HepG2 (cell line): ENCODE data around the gene EPN3. TPM values are rescaled to one million over a fixed set of nuclear protein-coding genes. Genes with fewer than 3 reads are reported as not detected.

ENCODE experiments used
- ARNTL ChIP-seq: sonication (generic); formaldehyde crosslinking; IDR thresholded peaks from 2 replicates; pipeline ENCODE4 v1.4.0; 2020; ENCODE audit warnings: mild to moderate bottlenecking, missing genetic modification reagents
- FOSL2 ChIP-seq: sonication (generic); formaldehyde crosslinking; IDR thresholded peaks from 2 replicates; pipeline ENCODE4 v1.4.0; 2020; ENCODE audit warnings: missing genetic modification reagents
- HDAC2 ChIP-seq: sonication (generic); formaldehyde crosslinking; IDR thresholded peaks from 2 replicates; pipeline ENCODE4 v1.4.0; 2020; ENCODE audit warnings: missing genetic modification reagents
- HMGXB4 ChIP-seq, 2 experiments: sonication (generic) in 1 of 2; formaldehyde crosslinking in 1 of 2; IDR thresholded peaks; 2 replicates each; pipeline versions ENCODE4 v1.4.0 to v1.6.1; 2018 to 2020; ENCODE audit warnings: missing genetic modification reagents in 2 of 2, borderline replicate concordance in 1 of 2, low read depth in 1 of 2, mild to moderate bottlenecking in 1 of 2, missing biosample characterization in 1 of 2
- JDP2 ChIP-seq: sonication (generic); formaldehyde crosslinking; IDR thresholded peaks from 2 replicates; pipeline ENCODE4 v1.8.1; 2022; ENCODE audit warnings: missing genetic modification reagents, borderline replicate concordance
- JUN ChIP-seq: sonication (generic); formaldehyde crosslinking; IDR thresholded peaks from 2 replicates; pipeline ENCODE4 v1.4.0; 2020; ENCODE audit warnings: mild to moderate bottlenecking, missing genetic modification reagents
- KAT7 ChIP-seq: IDR thresholded peaks from 2 replicates; pipeline ENCODE4 v1.6.1; 2018; ENCODE audit warnings: borderline replicate concordance, missing compliant biosample characterization
- MAFF ChIP-seq: IDR thresholded peaks from 2 replicates; pipeline ENCODE4 v1.6.1; 2011; ENCODE audit warnings: low read depth, low read length, improper control_type of control experiment
- NBN ChIP-seq: fragments of 450-650 bp; conservative IDR thresholded peaks from 2 replicates; pipeline ENCODE4 v1.6.1; 2017
- PRMT3 ChIP-seq: sonication (generic); formaldehyde crosslinking; IDR thresholded peaks from 2 replicates; pipeline ENCODE4 v1.8.1; 2022; ENCODE audit warnings: low read depth, mild to moderate bottlenecking, moderate library complexity, missing genetic modification reagents, borderline replicate concordance
- PRPF4 ChIP-seq: fragments of 200-400 bp; formaldehyde crosslinking; IDR thresholded peaks from 2 replicates; pipeline ENCODE4 v1.6.1; 2016; ENCODE audit warnings: low read length, low read depth; ENCODE audit not compliant: poor library complexity, severe bottlenecking
- REPIN1 ChIP-seq: sonication (generic); formaldehyde crosslinking; IDR thresholded peaks from 2 replicates; pipeline ENCODE4 v1.8.0; 2022; ENCODE audit warnings: missing genetic modification reagents, low read depth, mild to moderate bottlenecking, borderline replicate concordance
- SMAD9 ChIP-seq: sonication (generic); formaldehyde crosslinking; IDR thresholded peaks from 2 replicates; pipeline ENCODE4 v1.5.1; 2020; ENCODE audit warnings: mild to moderate bottlenecking, missing genetic modification reagents
- SP4 ChIP-seq: sonication (generic); formaldehyde crosslinking; IDR thresholded peaks from 2 replicates; pipeline ENCODE4 v1.8.1; 2023; ENCODE audit warnings: mild to moderate bottlenecking, missing genetic modification reagents
- SRF ChIP-seq: IDR thresholded peaks from 2 replicates; pipeline ENCODE4 v1.6.1; 2011; ENCODE audit warnings: mild to moderate bottlenecking, low read depth, low read length, moderate library complexity
- TCF7 ChIP-seq: sonication (generic); IDR thresholded peaks from 2 replicates; pipeline ENCODE4 v1.6.1; 2016; ENCODE audit warnings: antibody characterized with exemption, low read depth
- ZBTB25 ChIP-seq: IDR thresholded peaks from 2 replicates; pipeline ENCODE4 v1.6.1; 2018; ENCODE audit warnings: missing genetic modification reagents
- ZNF264 ChIP-seq: sonication (generic); formaldehyde crosslinking; IDR thresholded peaks from 2 replicates; pipeline ENCODE4 v1.4.0; 2020; ENCODE audit warnings: missing genetic modification reagents
- ZNF337 ChIP-seq: sonication (generic); formaldehyde crosslinking; IDR thresholded peaks from 2 replicates; pipeline ENCODE4 v1.5.1; 2020; ENCODE audit warnings: missing genetic modification reagents, low read depth, mild to moderate bottlenecking, borderline replicate concordance
- ZNF772 ChIP-seq: sonication (generic); formaldehyde crosslinking; IDR thresholded peaks from 2 replicates; pipeline ENCODE4 v1.5.0; 2020; ENCODE audit warnings: mild to moderate bottlenecking, missing genetic modification reagents
- ZSCAN5A ChIP-seq: sonication (generic); formaldehyde crosslinking; IDR thresholded peaks from 2 replicates; pipeline ENCODE4 v1.8.0; 2022; ENCODE audit warnings: mild to moderate bottlenecking, missing genetic modification reagents, borderline replicate concordance
- ZUFSP ChIP-seq: sonication (generic); formaldehyde crosslinking; IDR thresholded peaks from 2 replicates; pipeline ENCODE4 v1.9.0; 2021; ENCODE audit warnings: missing genetic modification reagents, mild to moderate bottlenecking, borderline replicate concordance
- polyA plus RNA-seq, 8 experiments: library from polyadenylated mRNA; depleted of rRNA in 3 of 8; stranded (reverse) in 7 of 8; unstranded in 1 of 8; fragments of >200 nt; fragmentation: Illumina TruSeq in 4 of 8; extraction: Trizol in 4 of 8; gene quantifications; 2 replicates each; pipeline versions ENCODE4 v1.2.1 to v1.2.3, GENCODE V29; 2011 to 2016; ENCODE audit warnings: low read depth in 4 of 8, missing spikeins in 1 of 8, mixed read lengths in 1 of 8; ENCODE audit not compliant: insufficient read depth in 1 of 8
- total RNA-seq, 5 experiments: library from RNA; depleted of rRNA; stranded (reverse); fragments of >200 nt; fragmentation: Illumina TruSeq; extraction: Trizol; gene quantifications; 2 replicates each; pipeline ENCODE4 v1.2.3, GENCODE V29; 2016; ENCODE audit warnings: low read depth in 1 of 5

The EPN3 gene
- total and polyA plus RNA-seq, 2 of the 13 experiments (the other 11 are each of a cell fraction or from before 2014, with no cell fraction given): 0.11 to 0.95 TPM

- no peak for TF ChIP-seq ZUFSP
- TF ChIP-seq NBN: no peak
- TF ChIP-seq TCF7: no peak
- TF ChIP-seq SP4: peak; percentile 82; the same call in 1 of the 2 replicates
- no peak for TF ChIP-seq HDAC2 (CRISPR knock-in tag)
- peak; percentile 71; the same call in 1 of the 2 replicates for TF ChIP-seq ARNTL (CRISPR knock-in tag)
- TF ChIP-seq REPIN1 (CRISPR knock-in tag): no peak
- TF ChIP-seq JDP2 (CRISPR knock-in tag): 0 out of 2 replicates have a peak, but pooled peaks have one; percentile 19
- TF ChIP-seq ZBTB25: peak; percentile 13; the same call in 1 of the 2 replicates
- TF ChIP-seq HMGXB4 (CRISPR knock-in tag; IDR thresholded peaks at IDR 0.05; ENCODE audit: borderline replicate concordance in 1 of 2, low read depth in 1 of 2): peak; percentile 48 to 80; a peak in 3 of 4 replicates
- no peak for TF ChIP-seq ZSCAN5A (CRISPR knock-in tag)
- TF ChIP-seq ZNF337 (CRISPR knock-in tag): 0 out of 2 replicates have a peak, but pooled peaks have one; percentile 8
- TF ChIP-seq KAT7 (CRISPR knock-in tag): peak; percentile 84
- no peak for TF ChIP-seq PRMT3
- no peak for TF ChIP-seq PRPF4
- 0 out of 2 replicates have a peak, but pooled peaks have one; percentile 2 for TF ChIP-seq SMAD9
- TF ChIP-seq ZNF772 (CRISPR knock-in tag): peak; percentile 77; the same call in 1 of the 2 replicates
- TF ChIP-seq JUN (CRISPR knock-in tag): peak; percentile 75; the same call in 1 of the 2 replicates
- 0 out of 2 replicates have a peak, but pooled peaks have one; percentile 46 for TF ChIP-seq ZNF264
- TF ChIP-seq FOSL2 (CRISPR knock-in tag): no peak
- TF ChIP-seq SRF: no peak
- TF ChIP-seq MAFF: no peak
Measured at GRCh38 chr17:50541716-50542688, 9.5 kb downstream of the EPN3 start (continued).
